Glutamatergic neuron (in vitro differentiated cells): Measurements from ENCODE around the gene RPL41. TPM values are rescaled to one million over a fixed set of nuclear protein-coding genes. Genes with fewer than 3 reads are reported as not detected.

ENCODE experiments used
- DNase-seq: peaks from one replicate; pipeline ENCODE4 v3.0.0; 2022
- H3K27ac Mint-ChIP-seq: one replicate; pipeline ENCODE4 v1.8.0; 2020; ENCODE audit warnings: mild to moderate bottlenecking, mixed read lengths, inconsistent platforms; ENCODE audit not compliant: unreplicated experiment
- H3K27me3 Mint-ChIP-seq: one replicate; pipeline ENCODE4 v1.8.0; 2020; ENCODE audit warnings: mild to moderate bottlenecking, moderate library complexity, mixed read lengths, inconsistent platforms; ENCODE audit not compliant: unreplicated experiment
- H3K36me3 Mint-ChIP-seq: one replicate; pipeline ENCODE4 v1.8.0; 2020; ENCODE audit warnings: mild to moderate bottlenecking, mixed read lengths, inconsistent platforms; ENCODE audit not compliant: unreplicated experiment
- H3K4me1 Mint-ChIP-seq: one replicate; pipeline ENCODE4 v1.8.0; 2020; ENCODE audit warnings: mild to moderate bottlenecking, low read depth, mixed read lengths, inconsistent platforms; ENCODE audit not compliant: unreplicated experiment
- H3K4me3 Mint-ChIP-seq: one replicate; pipeline ENCODE4 v1.8.0; 2020; ENCODE audit warnings: mild to moderate bottlenecking, mixed read lengths, inconsistent platforms; ENCODE audit not compliant: unreplicated experiment
- H3K9me3 Mint-ChIP-seq: one replicate; pipeline ENCODE4 v1.8.0; 2020; ENCODE audit warnings: mild to moderate bottlenecking, moderate library complexity, mixed read lengths, inconsistent platforms; ENCODE audit not compliant: unreplicated experiment
- total RNA-seq: library from RNA; stranded (reverse); fragmentation: NEBNext Ultra II Directional; extraction: Animal tissue kit (Norgen Biotek cat#: 25700); gene quantifications from one replicate; pipeline ENCODE4 v1.2.1, GENCODE V29; 2021; ENCODE audit not compliant: unreplicated experiment
- TF ChIP-seq, protein P1 (sequence below): fragments of 200-600 bp; sonication (generic); IDR thresholded peaks from one replicate; pipeline ENCODE4 v1.5.0; 2021; ENCODE audit not compliant: partially characterized antibody, unreplicated experiment

RPL41 gene
- total RNA-seq, 1 donor from 2014 or later = 1,433 TPM

DNA sequence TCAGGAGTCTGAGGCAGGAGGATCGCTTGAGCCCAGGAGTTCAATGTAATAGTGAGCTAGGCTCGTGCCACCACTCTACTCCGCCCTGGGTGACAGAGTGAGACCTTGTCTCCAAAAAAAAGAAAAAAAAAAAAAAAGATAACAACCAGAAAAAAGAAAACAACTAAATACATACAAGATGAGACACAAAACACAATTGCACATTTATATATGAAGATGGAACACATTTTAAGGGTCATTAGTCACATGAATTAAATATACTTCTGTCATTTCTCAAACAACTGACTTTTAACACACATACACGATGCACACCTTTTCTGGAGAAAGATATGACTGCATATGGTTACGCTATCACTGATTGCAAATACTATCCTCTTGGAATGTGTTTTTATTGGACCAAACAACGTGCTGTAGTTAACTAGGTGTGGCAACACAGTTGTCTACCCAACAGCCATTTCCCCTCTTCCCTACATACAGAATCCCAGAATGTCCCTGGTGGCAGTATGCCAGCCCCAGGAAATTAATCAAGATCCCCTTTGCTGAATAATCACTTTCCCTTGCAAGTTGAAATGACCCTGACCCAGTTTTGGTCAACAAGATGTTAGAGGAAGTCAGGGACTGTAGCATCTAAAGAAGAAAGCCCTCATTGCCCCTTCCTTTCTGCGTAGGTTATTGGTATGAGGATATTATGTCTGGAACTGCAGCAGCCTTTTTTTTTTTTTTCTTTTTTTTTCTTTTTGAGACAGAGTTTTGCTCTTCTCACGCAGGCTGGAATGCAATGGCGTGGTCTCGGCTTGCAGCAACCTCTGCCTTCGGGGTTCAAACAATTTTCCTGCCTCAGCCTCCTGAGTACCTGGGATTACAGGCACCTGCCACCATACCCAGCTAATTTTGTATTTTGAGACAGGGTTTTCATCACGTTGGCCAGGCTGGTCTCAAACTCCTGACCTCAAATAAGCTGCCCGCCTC lies 30.3 kb downstream of the RPL41 start:
- H3K27ac Mint-ChIP-seq = no peak overlapping the region
- no peak overlapping the region for H3K4me3 Mint-ChIP-seq
- peaks cover 5% of the 10 kb centered on the region for H3K4me1 Mint-ChIP-seq

DNA sequence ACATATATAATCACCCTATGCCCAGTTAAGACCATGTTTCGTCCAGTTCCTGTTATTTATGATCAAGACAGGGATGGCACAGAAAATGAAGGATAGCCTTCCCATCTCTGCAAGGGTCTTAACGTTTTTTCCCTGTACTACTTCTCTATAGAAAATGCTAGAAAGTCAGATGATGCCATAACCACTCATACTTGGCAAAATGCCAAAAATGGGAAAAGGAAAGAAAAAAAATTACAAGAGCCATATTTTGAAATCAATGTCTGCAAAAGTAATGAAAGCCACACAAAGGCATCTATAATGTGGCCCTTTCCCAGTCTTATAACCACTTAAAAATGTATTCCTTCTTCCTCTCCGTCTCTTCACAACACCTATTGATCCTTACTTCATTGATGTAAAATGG lies 34.1 kb downstream of the RPL41 start:
- peaks cover 9% of the 10 kb centered on the region for H3K4me1 Mint-ChIP-seq
- H3K27ac Mint-ChIP-seq = no peak overlapping the region
- no peak for DNase-seq

More for the DNA sequence above, 30.3 kb downstream of the RPL41 start:
- Mint-ChIP-seq H3K9me3 (peaks cover 4% of the 10 kb centered on the region), H3K36me3 (peaks cover 6% of the 10 kb centered on the region), H3K27me3 (no peaks in the 10 kb centered on the region)
- TF ChIP-seq, protein P1, sequence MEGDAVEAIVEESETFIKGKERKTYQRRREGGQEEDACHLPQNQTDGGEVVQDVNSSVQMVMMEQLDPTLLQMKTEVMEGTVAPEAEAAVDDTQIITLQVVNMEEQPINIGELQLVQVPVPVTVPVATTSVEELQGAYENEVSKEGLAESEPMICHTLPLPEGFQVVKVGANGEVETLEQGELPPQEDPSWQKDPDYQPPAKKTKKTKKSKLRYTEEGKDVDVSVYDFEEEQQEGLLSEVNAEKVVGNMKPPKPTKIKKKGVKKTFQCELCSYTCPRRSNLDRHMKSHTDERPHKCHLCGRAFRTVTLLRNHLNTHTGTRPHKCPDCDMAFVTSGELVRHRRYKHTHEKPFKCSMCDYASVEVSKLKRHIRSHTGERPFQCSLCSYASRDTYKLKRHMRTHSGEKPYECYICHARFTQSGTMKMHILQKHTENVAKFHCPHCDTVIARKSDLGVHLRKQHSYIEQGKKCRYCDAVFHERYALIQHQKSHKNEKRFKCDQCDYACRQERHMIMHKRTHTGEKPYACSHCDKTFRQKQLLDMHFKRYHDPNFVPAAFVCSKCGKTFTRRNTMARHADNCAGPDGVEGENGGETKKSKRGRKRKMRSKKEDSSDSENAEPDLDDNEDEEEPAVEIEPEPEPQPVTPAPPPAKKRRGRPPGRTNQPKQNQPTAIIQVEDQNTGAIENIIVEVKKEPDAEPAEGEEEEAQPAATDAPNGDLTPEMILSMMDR = no peak
- no peak for DNase-seq

DNA sequence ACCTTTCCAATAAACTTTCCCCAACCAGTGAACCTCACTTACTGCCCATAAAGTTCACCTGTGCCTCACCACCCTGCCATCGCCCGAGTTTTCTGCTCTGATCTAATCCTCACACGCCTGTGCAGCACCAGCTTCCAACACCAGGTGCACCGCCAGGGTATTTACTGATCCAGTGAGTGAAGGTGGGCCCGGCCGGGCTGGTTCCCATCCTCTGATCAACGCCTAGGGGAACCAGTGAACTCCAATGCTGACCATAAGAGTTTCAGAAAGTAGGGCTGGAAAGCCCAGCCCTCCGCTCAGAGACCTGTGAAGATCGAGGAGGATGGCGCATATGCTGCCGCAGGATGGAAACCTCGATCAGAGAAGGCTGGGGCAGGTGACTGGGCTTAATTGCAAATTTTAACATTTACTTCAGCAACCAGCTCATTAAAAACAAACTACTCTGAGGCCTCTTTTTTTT lies 35.3 kb downstream of the RPL41 start:
- TF ChIP-seq, protein P1 = peak; percentile 65
- DNase-seq = peak; percentile 62
- Mint-ChIP-seq H3K27ac (peak overlapping the region; percentile 93), H3K36me3 (no peaks in the 10 kb centered on the region), H3K4me3 (peak overlapping the region; percentile 89), H3K27me3 (peaks cover 6% of the 10 kb centered on the region), H3K4me1 (peaks cover 9% of the 10 kb centered on the region), H3K9me3 (no peaks in the 10 kb centered on the region)

More for the DNA sequence above, 34.1 kb downstream of the RPL41 start:
- H3K9me3 Mint-ChIP-seq = no peaks in the 10 kb centered on the region
- H3K36me3 Mint-ChIP-seq = no peaks in the 10 kb centered on the region
- H3K27me3 Mint-ChIP-seq = peaks cover 5% of the 10 kb centered on the region
- peak overlapping the region; percentile 89 for H3K4me3 Mint-ChIP-seq
- TF ChIP-seq, protein P1 = no peak

DNA sequence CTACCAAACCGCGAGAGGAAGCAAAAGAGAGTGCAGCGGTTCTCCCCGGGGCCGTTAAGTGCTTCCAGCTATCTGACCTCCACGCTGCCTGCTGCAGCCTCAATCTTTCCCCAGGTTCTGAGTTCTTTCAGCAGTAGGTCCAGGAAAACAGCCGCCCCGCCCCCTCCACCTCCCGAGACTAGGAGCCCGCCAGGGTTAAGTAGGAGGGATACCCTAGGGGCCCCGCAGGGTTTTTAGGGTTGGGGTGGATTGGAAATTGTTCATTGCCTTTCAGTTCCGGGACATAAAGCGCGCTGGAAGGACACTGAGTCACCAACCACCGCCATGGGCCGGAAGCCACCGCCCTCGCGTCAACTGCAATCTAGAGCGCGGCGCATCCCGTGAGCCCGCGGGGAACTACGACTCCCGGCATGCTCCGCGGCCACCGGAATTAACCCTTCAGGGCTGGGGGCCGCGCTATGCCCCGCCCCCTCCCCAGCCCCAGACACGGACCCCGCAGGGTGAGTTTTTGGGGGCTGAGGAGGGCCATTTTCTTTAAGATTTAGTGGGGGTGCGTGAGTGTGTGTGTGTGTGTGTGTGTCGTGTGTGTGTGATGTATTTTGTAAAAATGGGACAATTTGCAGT lies 35.8 kb downstream of the RPL41 start, which contains the start of gene MYL6B:
MYL6B (plus strand) TSS at position 456 of the 624 bp plus-strand sequence. CDS start 1,332 bp downstream, outside the sequence.
- Mint-ChIP-seq H3K9me3 (peaks cover 3% of the 10 kb centered on the region), H3K27me3 (peaks cover 11% of the 10 kb centered on the region), H3K36me3 (no peaks in the 10 kb centered on the region), H3K4me1 (peaks cover 11% of the 10 kb centered on the region), H3K4me3 (peak within 1 kb of the TSS; percentile 89), H3K27ac (peak within 1 kb of the TSS; percentile 93)
- TF ChIP-seq, protein P1 = no peak
- DNase-seq = peak; percentile 94
